ENCODE data around the gene RGS4. TPM values are rescaled to one million over a fixed set of nuclear protein-coding genes. Genes with fewer than 3 reads are reported as not detected.
"Not testable (repeated sequence)": the region's sequence is repeated elsewhere in the genome, so short reads cannot be mapped to it uniquely, and the experiment has no call there.

Gene RGS4
- total RNA-seq, 1 experiment from 2014 or later = 49.7 TPM

DNA sequence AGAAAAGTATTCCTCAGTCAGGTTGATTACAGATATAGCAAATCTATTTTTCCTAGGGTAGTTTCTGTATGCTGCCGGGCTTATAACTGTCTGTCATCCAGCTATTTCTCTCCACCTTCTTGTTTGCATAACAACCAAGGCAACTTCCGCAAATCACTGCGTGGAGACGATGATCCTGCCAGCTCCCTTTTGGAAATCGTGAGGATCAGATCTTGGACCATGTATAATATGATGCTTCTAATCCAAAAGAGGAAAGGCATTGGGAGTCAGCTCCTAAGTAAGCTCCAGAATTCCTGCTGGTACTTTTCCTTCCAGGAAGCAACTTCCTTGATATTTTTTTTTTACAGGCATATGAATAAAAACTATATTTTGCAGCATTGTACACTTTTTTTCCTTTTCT is 445 bp upstream of the RGS4 start:
- DNase-seq (ENCODE audit: low spot score) = peak; percentile 14

DNA sequence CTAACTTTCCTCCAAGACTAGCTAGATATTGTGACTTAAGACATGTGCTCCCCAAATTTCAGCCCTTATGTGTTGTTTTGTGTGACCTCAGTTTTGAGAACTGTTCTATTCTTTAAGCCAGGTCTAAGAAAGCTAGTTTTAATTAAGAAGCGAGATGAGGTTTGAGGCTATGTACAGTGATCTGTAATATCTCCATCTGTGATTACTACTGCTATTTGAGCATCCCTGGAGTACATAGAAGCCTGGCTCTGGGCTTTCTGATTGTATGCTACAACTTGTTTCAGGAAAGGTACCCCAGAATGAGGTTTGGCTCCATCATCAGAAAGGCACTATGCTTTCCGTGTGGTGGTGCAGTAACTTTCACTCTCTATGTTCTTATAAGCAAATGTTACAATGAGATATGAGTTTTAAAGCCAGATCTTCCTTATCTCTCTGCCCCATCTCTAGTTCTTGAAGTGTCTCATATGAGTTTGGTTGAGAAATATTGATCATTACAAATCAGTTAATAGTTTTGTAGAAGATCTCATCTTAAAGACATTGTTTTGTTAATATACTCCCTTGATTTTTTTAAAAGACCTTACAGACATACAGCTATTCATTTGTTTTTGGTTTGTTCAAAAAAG is 605 bp downstream of the RGS4 start:
- DNase-seq (ENCODE audit: low spot score) = no peak

DNA sequence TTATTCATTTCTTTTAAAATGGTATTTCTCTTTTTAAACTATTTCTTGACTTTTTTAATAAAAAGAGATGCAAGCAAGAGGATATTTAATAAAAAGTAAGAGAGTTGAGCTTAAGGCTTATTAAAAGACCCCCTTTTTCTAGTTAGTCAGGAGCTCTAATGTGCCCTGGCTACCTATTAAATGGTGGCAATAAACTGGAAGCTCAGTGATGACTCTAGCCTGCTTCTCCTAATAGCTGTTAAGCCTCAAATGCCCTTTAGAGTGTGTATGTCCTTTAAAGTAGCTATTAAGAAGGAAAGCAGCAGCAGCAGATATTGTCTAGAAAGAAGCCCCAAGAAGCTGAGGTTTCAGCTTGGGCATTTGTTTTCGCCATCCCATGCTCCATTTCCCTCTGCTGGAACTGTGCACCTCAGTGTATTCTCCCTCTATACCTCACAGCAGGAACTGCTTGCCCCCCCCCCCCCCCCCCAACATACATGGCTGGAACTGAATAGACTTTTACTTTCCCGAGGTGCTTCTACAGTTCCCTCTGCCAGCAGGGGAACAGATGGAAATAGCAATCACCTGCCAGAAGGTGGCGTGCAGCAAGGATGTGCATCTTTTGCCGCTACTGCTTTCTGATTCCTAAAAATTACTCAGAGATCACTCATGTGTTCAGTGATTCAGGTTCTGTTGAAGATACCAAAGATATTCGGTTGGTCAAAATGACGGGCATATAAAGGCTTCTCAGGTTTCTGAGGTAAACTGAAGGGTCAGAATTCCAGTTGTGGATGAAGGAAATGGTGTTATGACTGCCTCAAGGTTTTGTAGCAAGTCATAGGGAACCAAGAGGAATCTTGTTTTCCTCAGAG is 2.5 kb downstream of the RGS4 start:
- DNase-seq (ENCODE audit: low spot score) = peak; percentile 93

DNA sequence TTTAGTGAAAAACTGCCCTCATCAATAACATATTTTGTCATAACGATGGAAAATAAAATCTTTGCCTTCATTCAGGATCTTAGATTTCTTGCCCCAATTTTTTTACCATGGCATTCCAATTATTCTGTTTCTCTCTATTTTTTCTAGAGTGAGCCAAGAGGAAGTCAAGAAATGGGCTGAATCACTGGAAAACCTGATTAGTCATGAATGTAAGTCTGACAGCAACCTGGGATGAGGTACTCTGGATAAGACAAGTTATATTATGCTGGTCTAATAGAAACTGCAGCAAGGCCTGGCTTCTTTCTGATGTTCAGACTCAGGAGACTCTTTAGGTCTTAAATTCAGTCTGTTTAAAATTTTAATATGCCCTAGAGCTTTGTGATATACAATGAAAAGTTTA is 3.5 kb downstream of the RGS4 start:
- peak; percentile 63 for DNase-seq (ENCODE audit: low spot score)

DNA sequence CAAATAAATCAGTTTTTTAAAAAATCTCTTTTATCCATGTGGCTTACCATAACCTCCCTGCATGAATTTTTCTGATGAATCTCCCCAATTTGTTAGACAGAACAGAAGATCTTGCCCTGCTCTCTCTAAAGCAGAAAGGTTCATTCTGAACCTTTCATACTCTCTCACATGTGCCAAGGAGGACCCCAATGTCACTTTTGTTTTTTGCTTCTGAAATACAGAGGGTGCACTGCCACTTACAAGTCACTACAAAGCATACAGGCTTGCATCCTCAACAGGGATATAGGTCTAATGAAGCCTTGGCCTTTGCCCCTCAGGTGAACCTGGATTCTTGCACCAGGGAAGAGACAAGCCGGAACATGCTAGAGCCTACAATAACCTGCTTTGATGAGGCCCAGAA is 4.8 kb downstream of the RGS4 start:
- DNase-seq (ENCODE audit: low spot score) = no peak

DNA sequence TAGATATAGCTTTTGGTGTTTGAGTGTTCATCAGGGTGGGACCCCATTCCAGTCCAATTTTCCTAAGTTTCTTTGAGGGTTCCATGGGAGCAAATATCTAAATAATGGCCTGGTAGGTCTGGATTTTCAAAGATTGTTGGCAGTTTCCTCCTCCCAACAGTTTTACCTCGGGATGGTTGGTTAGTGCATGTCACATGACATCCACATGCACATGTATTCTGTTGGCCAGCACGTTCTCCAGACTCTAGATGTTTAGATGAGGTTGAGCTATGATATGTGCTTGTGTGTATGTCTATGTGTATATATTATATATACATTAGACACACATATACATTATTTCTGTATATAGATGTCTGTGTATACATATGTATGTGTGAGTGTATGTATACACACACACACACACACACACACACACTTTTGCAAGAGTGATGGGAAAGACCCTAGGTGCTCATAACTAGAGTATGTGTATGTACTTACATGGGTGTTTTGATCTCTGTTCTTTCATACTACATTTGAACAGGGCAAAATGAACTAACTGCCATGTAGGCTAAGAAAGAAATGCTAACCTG is 5.6 kb downstream of the RGS4 start:
- DNase-seq (ENCODE audit: low spot score) = no peak

DNA sequence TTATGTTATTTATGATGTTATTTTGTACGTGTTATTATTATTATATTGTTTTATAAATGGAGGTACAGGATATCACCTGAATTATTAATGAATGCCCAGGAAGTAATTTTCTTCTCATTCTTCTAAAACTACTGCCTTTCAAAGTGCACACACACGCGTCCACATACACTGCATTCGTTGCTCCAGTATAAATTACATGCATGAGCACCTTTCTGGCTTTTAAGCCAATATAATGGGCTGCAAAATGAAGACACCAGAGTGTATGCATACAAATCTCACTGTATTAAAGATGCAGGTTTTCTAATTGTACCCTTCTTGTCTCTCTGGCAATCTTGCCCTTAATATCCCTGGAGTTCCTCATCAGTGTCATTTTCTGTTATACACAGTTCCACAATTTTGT is 6.9 kb downstream of the RGS4 start:
- DNase-seq (ENCODE audit: low spot score) = no peak

DNA sequence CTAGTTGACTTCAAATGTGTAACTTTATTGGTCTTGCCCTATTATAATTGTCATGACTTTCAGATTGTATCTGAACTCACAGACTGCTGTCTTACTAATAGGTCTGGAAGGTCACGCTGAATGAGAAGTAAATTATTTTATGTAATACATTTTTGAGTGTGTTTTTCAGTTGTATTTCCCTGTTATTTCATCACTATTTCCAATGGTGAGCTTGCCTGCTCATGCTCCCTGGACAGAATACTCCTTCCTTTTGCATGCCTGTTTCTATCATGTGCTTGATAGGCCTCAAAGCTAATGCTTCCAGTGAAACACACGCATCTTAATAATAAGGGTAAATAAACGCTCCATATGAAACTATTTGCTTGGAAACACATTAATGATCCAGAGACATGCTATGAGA is 7.3 kb downstream of the RGS4 start:
- DNase-seq (ENCODE audit: low spot score) = no peak

DNA sequence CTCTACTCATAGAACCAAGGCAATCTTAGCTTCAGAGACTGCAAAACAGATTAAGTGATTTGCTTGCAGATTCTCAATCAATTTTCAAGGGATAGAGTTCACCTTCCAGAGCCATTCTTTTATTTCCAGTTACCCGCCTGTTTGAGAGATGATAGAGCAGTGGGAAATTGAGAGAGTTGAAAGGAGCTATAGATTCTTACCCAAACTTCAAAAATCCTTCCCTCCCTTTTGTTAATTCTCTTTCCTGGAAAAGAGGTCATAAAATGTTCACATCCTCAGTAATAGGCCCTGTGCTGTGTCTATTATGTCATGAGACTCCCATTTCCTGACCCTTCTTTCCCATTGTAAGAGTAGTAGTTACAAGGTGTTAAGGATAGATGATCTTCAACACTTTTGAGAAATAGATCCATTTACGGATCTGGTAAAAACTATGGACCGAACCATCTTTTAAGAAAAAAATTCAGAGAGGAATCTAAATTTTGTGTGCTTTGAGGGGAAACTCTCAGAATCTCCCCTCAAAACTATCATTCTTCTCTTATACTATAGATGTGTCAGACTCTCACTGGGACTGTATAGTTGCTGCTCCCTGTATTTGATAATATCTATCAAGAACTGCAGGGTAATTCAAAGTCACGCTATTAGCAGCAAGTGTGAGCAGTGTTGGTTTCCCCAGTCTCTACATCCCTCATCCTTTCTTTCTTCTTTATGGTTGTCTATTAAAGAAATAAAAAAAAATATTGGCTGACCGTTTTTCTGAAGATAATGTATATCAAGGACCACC is 8.0 kb downstream of the RGS4 start:
- DNase-seq (ENCODE audit: low spot score) = no peak

DNA sequence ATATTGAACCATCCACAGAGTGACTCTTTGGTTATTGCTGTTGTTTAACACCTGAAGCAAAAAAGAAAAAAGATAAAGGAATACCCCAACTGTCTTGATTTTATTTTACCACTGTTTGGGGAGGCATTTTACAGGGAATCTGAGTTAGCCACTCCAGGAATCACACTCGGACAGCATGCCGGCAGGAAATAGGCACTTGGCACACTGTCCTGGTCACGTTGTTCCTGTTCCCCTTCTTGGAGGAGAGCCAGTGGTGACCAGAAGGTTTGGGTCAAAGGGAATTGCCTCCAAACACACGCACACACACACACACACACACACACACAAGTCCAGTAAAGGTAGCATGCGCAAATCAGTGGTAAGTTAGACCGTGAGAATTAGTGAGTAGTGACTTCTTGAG is 13.8 kb downstream of the RGS4 start:
- DNase-seq (ENCODE audit: low spot score) = no peak

DNA sequence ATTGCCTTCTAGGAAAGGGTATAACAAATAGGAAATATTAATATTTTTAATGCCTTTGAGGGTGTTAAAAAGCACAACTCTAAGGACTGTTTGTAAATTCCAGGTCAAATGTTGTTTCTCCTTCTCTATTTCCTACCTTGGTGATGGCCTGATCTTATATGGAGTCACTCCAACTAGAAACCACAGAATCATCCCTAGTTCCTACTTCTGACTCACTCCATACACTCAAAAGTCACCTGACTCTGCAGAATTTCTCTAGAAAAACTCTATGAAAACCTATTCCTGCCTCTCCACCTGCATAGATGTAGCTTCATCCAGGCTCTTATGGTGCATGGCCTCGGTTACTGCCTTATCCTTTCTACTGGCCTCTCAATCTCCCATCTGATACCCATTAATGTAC is 14.5 kb downstream of the RGS4 start:
- peak; percentile 76 for DNase-seq (ENCODE audit: low spot score)

DNA sequence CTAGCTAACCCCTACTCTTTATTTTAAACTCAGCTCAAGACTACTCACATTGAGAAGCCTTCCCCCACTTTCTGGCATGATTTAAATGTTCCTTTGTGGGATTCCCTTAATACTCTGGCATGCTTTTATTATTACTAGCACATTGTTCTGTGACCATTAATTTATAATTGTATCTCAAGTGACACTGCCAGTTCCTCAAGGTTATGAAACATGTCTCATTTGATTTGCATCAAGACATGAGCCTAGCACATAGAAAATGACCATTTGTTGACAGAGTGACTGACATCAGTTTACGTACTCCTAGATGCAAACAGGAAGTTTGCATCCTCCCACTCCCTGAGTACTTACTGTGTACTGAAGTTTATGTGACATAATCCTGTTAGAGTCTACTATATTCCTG is 15.2 kb downstream of the RGS4 start:
- peak; percentile 62 for DNase-seq (ENCODE audit: low spot score)

DNA sequence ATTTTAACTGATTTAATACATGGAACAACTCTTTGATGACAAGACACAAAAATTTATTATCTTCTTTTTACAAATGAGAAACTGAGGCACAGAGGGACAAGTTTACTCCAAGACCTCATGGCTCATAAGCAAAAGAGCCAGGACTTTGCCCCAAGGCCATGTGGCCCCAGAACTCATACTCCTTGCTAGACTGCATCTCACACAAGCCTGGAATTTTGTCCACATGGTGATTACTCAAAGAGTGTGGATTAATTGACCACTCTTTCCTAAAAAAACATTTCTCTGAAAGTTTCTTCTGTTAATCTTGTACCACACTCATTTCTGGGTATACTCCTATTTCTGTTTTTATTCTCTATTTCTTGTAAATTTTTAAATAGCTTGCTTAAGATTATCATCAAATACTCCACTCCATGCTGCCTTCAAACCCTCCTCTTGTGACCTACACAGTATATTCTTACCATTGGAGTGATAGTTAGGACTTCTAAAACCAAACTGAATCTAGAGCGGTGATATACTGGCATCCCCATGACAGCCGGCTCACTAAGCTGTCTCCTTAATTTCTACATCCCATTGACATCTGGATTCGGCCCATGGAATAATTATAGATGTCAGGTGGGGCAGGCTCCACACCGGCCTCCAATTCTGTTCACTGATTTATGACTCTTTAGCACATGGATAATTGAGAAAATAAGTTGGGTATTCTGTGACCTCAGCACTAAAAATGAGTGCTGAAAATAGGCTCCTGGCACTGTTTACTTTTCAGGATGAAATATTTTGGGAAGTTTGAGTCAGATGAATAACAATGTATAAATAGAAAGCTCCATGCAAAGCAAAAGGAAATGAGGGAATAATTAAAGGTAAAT is 16.1 kb downstream of the RGS4 start:
- peak; percentile 61 for DNase-seq (ENCODE audit: low spot score)

DNA sequence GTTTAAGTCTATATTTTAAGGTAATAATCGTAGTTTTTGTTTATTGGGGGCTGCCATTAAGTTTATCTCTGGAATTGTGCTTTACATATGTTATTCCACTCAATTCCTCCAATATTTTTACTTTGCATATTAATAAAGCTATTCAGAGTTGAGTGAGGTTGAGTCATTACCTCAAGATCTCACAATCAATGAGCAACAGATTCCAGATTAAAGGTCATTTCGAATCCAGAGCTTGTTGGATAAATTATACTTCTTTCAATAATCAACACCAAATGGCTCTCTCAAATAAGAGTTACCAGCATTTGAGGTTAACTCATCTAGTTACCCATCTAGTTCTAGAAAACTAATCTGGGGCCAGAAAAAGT is 16.7 kb downstream of the RGS4 start:
- no peak for DNase-seq (ENCODE audit: low spot score)

DNA sequence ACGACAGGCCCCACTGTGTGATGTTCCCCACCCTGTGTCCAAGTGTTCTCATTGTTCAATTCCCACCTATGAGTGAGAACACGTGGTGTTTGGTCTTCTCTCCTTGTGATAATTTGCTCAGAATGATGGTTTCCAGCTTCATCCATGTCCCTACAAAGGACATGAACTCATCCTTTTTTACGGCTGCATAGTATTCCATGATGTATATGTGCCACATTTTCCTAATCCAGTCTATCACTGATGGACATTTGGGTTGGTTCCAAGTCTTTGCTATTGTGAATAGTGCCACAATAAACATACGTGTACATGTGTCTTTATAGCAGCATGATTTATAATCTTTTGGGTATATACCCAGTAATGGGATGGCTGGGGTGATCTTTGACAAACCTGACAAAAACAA is 20.0 kb downstream of the RGS4 start:
- not testable (repeated sequence) for DNase-seq (ENCODE audit: low spot score)

DNA sequence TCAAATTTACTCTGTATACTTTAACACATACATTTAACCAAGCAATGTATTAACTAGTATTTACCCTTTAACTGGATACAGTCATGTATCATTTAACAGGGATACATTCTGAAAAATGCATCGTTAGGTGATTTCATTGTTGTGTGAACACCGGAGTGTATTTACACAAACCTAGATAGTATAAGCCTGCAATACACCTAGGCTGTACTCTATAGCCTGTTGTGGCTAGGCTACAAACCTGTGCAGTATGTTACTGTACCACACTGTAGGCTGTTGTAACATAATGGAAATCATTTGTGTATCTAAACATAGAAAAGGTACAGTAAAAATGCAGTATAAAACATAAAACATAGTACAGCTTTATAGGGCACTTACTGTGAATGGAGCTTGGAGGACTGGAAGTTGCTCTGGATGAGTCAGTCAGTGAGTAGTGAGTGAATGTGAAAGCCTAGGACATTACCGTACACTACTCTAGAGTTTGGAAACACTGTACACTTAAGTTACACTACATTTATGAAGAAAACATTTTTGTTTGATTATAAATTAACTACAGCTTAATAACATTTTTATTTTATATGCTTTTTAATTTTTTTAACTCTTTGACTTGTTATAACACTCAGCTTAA is 21.3 kb downstream of the RGS4 start:
- peak; percentile 65 for DNase-seq (ENCODE audit: low spot score)

DNA sequence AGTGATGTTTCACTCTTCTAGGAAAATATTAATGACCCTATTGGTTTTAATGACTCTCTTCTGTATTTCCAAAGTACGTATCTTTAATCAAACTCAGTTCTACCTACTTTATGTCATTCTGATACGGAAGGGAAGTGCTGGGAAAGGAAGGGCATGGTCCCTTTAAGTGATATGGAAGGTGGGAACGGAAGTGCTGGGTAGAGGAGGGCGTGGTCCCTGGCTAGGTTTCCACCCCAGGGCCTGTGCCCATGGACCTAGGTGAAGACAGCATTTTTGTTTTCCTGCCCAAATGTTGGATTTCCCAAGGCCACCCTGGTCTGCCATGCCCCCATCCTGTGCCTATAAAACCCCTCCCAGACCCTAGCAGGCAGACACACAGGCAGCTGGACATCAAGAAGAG is 24.0 kb downstream of the RGS4 start:
- DNase-seq (ENCODE audit: low spot score) = no peak

DNA sequence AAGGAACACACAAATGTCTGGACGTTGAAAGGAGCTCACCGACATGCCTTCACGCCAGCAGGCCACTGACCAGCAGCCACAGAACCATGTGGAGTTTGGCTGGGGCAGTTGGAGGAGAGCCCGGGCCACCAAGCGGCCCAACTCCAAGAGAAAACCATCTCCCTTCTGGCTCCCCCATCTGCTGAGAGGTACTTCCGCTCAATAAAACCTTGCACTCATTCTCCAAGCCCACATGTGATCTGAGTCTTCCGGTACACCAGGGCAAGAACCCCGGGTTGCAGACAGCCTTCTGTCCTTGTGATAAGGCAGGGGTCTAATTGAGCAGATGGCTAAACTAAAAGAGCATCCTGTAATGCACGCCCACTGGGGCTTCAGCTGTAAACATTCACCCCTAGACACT is 24.4 kb downstream of the RGS4 start:
- no peak for DNase-seq (ENCODE audit: low spot score)

DNA sequence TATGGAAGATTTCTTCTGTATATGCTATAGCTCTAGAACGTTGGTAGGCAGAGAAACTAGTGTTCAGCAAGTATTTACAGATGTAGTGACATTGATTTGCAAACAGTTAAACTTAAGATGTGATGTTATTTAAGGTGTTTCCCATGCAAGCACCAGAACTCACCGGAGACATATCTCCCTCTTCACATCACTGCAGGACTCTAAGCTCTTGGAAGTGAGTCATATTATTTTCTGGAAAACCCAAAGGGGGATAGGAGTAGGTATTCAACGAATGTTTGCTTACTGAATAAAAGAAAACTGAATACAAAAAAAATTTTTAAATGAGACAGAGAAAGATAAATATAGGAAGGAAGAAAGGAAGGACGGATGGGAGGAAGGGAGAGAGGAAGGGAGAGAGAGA is 25.0 kb downstream of the RGS4 start:
- DNase-seq (ENCODE audit: low spot score) = no peak

DNA sequence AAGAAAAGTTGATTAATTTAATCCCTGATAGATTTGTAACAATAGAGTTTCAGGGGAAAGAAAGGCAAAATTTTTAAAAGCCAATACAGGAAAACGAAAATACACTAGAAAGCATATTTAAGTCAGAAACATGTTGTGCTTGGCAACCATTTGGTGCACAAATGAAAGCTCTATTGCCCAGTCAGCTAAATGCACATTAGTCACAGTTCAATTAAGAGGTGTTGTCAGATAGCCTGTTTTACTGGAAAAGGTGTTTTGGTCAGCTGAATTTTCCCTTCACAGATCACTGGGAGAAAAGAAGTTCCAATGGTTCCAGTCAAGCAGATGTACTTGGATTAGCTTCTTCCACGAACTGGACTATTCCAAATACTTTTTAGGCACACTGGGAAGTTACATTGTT is 25.4 kb downstream of the RGS4 start:
- DNase-seq (ENCODE audit: low spot score) = no peak

DNA sequence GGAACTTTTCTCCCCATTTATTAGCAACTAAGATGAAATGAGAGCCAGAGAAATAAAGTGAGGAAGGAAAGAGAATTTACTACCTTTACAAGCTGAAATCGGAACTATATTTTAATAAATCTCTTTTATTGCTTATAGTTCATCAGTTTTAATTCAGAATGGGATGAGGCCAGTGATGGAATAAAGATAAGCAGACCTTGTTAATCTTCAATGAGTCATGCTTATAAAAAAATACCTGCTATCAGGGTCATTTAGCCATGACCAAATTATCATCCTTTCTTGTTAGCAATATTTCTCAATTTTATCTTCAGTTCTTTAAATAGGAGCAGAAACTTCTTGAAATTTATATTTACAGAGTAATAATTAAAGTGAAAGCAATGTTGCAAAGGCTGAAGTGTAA is 26.1 kb downstream of the RGS4 start:
- no peak for DNase-seq (ENCODE audit: low spot score)
